Smooth muscle cell of the brain vasculature (primary cell): ENCODE measurements around the gene RNF208.
"Not testable (repeated sequence)": the region's sequence is repeated elsewhere in the genome, so short reads cannot be mapped to it uniquely, and the experiment has no call there.

ENCODE experiments used
- DNase-seq: peaks from one replicate; pipeline ENCODE4 v3.0.0-alpha.2; 2012; ENCODE audit warnings: low read depth, low spot score

RNF208 gene

DNA sequence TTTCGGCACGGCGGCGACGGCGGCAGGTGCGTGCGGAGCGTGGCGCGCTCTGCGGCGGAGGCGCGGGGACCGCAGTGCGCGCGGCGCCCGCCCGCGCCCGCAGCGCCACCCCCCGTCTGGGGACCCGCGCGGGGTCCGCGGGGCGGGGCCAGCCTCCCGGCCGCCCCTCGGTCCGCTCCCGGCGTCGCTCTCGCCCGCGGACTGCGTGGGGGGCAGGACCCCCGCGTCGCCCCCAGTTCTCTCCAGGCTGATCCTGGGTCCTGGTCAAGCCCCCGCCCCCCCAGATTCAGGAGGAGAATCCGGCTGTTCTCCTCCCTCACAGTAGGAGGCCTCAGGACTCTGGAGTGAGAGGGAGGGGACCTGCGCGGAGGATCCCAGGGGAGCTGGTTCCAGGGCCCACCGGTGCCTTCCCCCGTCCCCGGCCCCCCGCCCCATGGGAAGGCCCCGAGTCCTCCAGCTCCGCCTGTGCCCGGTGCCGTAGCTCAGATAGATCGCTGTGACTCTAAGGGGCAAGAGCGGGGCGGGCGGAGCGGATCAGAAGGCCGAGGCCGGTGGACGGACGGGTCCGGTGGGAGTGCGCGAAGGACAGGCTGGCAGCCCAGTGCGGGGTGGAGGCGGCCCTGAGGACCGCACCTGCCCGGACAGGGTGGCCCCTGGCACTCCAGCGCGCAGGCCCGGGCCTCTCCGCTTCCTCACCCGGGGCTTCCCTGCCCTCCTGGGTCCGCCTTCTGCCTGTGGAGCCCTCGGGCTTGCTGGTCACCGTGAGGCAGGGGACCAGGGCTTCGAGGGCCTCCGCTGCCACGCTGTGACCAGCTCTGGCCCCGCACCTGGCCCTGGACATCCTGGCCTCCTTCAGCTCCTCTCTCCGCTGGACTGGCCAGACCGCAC, at the start of gene RNF208:
Gene RNF208, minus strand, starts transcription at position 51 of the 888 bp plus-strand sequence. CDS start 1,028 bp downstream, outside the sequence.
- no peak for DNase-seq

DNA sequence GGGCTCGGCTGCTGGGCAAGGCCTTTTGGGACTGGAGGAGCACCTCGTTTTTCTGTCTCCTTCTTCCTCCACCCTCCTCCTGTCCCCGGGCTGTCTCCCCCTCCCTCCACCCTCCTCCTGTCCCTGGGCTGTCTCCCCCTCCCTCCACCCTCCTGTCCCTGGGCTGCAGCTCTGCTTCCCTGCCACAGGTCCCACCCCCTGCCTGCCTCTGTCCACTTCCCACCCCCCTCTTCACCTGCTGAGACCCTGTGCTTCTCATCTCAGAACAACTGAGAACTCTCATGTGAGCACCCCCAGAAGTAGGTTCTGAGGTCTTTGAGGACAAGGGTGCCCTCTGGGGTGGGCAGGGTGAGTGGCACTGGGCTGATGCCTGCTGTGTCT, 49.6 kb upstream of the RNF208 start:
- DNase-seq: no peak

GRCh38 chr9:137270929-137271695, 49.1 kb upstream of the RNF208 start:
- no peak for DNase-seq

- no peak for DNase-seq
Measured at GRCh38 chr9:137269231-137269772, 47.3 kb upstream of the RNF208 start.

GRCh38 chr9:137268538-137269201, 46.6 kb upstream of the RNF208 start:
- DNase-seq: no peak

DNA sequence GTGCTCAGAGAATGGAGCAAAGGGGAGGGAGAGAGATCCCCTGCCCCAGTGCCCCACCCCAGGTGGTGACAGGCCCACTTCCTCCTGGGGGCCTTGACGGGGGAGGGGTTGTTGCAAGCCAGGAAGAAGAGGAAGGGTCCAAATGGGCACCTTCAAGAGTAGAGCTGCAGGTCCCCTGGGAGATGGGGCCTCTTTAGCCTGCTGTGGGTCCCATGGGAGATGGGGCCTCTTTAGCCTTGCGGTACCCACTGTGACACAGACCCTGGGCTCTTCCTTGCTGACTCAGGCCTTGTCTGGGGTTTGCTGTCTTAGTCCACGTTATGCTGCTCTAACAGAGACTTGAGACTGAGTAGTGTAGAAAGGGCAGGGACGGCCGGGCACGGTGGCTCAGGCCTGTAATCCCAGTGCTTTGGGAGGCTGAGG, 45.9 kb upstream of the RNF208 start:
- no peak for DNase-seq

DNA sequence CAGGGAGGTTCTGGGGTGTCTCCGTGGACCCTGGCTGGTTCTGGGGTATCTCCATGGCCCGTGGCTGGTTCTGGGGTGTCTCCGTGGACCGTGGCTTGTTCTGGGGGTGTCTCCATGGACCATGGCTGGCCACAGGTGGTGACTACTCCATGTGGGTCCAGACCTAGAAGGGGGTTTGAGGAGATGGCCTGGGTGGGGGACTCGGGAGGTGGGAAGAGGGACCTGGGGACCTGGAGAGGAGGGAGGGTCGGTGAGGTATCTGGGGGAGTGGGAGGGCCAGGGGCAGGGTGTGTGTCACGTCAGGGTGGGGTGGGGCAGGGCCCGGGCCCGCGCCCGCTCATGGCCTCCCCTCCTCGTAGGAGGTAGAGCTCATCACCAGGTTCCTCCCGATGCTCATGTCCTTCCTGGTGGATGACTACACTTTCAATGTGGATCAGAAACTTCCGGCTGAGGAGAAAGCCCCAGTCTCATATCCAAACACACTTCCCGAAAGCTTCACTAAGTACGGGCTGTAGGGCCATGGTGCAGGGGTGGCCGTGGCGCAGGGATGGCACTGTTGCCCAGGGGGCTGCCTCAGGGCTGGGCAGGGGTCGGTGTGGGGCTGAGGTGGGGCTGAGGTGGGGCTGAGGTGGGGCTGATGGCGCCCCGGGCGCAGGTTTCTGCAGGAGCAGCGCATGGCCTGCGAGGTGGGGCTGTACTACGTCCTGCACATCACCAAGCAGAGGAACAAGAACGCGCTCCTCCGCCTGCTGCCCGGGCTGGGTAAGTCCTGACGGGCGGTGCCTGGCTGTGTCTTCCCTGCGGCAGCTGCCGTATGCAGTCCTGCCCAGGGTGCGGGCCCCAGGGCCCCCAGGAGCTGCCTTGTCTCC, 44.8 kb upstream of the RNF208 start:
- DNase-seq: no peak

- no peak for DNase-seq
Measured at GRCh38 chr9:137266162-137266527, 44.1 kb upstream of the RNF208 start.

GRCh38 chr9:137265496-137266161, 43.6 kb upstream of the RNF208 start:
- no peak for DNase-seq

DNA sequence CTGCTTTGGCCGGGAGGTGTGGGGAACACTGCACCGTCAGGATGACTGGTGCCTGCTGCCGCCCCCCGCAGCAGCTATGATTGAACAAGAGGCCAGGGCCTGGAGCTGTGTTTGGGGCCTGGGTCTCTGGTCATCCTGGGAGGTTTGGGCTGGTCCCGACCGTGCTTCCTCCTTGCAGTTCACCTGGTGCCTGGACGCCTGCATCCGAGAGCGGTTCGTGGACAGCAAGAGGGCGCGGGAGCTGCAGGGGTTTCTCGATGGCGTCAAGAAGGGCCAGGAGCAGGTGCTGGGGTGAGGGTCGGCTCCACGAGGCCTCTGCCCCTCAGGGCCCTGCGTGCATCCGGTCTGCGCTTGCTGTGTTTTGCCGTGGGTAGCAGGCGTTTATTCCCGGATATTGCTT, 42.0 kb upstream of the RNF208 start:
- no peak for DNase-seq

DNA sequence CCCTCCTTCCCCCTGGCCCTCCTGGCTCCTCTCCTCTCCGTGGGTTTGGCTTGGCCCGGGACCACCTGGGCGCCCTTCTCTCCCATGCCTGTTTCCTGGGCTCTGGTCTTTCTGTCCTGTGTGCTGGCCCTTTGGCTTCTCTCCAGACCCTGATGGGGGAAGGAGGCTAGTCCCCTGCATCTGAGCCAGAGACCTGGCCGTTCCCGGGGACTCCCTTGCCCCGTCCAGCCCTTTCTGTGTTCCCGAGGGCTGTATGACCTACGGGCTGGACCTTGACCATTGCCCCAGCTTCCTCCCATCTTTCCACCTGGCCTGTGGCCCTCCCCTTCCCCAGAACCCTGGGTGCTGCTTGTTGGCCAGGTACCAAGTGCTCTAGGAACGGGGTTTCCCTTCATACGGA, 41.5 kb upstream of the RNF208 start:
- no peak for DNase-seq

DNA sequence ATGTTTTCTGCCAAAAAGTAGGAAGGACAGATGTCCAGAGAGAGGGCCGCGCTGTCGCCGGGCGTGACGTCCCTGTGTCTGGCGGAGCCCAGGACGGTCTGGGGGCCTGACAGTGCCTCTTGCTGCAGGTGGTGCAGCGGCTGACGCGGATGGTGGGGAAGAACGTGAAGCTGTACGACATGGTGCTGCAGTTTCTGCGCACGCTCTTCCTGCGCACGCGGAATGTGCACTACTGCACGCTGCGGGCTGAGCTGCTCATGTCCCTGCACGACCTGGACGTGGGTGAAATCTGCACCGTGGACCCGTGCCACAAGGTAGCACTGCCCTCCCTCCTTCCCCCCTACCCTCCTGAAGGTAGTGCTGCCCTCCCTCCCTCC, 40.9 kb upstream of the RNF208 start:
- no peak for DNase-seq

GRCh38 chr9:137262173-137262908, 40.3 kb upstream of the RNF208 start:
- DNase-seq: not testable (repeated sequence)

GRCh38 chr9:137256856-137257255, 34.8 kb upstream of the RNF208 start:
- DNase-seq: no peak

- no peak for DNase-seq
Measured at GRCh38 chr9:137256362-137256761, 34.3 kb upstream of the RNF208 start.

- no peak for DNase-seq
Measured at GRCh38 chr9:137255448-137256114, 33.5 kb upstream of the RNF208 start.

GRCh38 chr9:137254624-137255447, 32.8 kb upstream of the RNF208 start, which contains the start of gene NELFB:
Gene NELFB, plus strand, starts transcription at chr9:137255327.
- DNase-seq: no peak
